ENCODE data around the gene RAB6B.

The RAB6B gene

GRCh38 chr3:133895208-133896001 lies at the start of gene RAB6B:
RAB6B (minus strand) TSS chr3:133895882; CDS start chr3:133895466, 416 bp downstream.
- DNase-seq: peak; percentile 11

DNA sequence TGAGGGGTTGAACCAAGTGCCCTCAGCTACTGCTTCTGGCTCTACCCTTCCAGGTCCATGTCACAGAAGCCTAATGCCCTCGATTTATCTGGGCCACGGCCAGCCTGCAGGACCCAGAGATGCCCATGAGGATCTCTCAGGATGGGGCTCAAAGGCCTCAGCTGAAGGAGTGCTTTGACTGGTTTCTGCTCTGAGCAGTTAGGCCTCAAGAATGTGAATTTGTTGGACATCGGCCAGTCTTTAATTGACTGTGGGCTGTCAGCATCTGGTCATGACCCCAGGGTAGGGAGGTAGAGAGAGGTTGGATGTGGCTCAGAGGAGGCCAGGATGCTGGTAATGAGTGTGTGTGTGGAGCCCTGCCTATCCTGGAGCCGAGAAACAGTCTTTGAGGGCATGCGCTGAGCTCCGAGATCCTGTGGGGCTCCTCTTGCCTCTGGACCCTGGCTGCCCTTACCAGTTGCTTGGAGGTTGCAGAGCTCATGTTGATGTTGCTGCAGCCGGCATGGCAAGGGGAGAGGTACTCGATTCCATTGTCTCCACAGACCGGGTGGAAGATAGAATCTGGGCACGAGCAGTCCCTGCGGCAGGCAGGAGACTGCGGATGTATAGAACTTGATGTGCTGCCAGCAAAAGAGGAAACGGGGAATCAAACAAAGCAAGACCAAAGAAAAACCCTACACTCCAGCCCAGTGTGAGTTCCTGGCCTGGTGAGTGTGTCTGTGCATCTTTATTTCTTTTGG lies 49.1 kb upstream of the RAB6B start:
- DNase-seq: no peak

GRCh38 chr3:133944181-133944580 lies 48.5 kb upstream of the RAB6B start:
- DNase-seq: no peak

DNA sequence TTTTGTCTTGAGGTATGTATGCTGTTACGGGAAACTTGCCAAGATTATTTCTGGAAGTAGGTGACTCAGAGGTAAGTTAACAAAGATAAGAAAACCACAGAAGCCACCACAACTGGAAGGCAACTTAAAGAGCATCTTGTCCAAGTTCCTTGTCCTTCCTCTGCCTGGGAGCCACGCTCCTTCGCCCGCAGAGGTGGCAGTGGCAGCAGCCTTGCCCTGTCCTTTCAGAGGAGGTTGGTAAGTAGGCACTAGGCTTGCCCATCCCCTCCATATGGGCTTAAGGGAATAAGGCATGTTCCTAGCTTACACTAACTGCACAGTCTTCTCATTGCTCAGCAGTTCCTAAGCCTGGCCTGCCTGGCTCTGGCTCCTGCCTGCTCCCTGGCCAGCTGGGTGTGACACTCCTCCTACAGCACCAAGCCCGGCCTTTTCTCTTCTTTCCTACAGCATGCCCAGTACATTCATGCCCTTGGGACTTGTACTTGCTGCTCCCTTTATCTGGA lies 48.0 kb upstream of the RAB6B start:
- DNase-seq: no peak

DNA sequence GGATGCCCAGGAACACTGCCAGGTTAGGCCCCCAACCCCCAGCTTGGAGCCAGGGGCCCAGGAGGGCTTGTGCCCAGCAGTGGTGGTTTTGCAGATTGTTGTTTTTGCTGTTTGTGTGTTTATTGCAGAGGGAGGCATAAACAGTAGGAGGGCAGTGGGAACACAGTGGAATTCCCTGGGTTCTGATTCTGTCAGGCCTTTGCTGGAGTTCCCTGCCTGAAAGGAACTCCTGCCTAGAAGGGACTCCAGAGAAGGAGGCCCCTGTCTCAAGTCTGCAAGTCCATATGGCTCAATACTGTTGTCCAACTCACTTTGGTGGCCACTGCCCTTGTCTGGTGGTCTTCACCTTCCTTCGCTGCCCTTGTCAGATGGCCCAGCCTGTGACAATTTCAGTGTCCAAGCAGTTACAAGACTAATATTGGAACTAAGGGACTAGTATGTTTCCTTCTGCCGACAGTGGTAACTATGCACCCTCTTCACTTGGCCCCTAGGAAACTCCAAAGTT lies 47.4 kb upstream of the RAB6B start:
- DNase-seq: no peak

- no peak for DNase-seq
Observed at GRCh38 chr3:133941415-133941821, 45.7 kb upstream of the RAB6B start.

DNA sequence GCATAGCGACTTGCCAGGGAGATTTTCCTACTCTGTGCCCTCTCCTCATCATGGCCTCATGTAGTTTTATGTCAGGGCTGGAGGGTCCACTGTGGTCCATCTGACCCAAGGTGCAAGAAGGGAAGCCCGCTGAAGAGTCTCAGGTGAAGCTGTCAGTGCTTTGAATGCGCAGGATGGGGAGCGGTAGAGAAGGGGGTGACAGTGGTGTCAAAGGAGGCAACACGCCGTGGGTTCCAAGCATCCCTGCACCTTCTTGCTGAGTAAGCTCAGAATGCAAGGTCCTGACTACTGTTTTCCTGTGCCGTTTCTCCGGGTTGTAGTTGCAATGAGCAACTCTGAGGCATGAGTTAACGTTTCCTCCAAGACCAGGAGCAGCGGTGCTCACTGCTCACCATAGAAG lies 44.9 kb upstream of the RAB6B start:
- DNase-seq: no peak

DNA sequence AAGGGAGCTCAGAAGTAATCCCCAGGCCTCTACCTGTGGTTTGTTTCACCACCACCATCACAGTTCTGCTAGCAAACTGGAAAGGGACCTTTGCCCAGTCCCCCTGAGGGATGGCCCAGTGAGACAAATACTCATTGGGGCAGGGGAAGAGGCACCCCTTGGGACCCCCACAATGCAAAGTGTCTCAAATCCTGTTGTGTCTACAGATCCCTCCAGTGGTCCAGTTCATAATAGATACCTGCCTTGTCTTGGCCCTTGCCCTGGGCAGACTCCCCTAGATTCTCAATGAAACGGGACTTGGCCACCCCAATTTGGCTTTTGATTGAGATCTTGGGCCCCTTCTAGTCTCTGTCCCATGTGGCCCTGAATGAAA lies 43.8 kb upstream of the RAB6B start:
- no peak for DNase-seq

GRCh38 chr3:133938770-133939462 lies 43.2 kb upstream of the RAB6B start:
- no peak for DNase-seq

GRCh38 chr3:133937756-133938601 lies 42.3 kb upstream of the RAB6B start:
- no peak for DNase-seq

GRCh38 chr3:133937061-133937686 lies 41.5 kb upstream of the RAB6B start:
- no peak for DNase-seq

GRCh38 chr3:133935843-133936769 lies 40.4 kb upstream of the RAB6B start:
- DNase-seq: no peak

DNA sequence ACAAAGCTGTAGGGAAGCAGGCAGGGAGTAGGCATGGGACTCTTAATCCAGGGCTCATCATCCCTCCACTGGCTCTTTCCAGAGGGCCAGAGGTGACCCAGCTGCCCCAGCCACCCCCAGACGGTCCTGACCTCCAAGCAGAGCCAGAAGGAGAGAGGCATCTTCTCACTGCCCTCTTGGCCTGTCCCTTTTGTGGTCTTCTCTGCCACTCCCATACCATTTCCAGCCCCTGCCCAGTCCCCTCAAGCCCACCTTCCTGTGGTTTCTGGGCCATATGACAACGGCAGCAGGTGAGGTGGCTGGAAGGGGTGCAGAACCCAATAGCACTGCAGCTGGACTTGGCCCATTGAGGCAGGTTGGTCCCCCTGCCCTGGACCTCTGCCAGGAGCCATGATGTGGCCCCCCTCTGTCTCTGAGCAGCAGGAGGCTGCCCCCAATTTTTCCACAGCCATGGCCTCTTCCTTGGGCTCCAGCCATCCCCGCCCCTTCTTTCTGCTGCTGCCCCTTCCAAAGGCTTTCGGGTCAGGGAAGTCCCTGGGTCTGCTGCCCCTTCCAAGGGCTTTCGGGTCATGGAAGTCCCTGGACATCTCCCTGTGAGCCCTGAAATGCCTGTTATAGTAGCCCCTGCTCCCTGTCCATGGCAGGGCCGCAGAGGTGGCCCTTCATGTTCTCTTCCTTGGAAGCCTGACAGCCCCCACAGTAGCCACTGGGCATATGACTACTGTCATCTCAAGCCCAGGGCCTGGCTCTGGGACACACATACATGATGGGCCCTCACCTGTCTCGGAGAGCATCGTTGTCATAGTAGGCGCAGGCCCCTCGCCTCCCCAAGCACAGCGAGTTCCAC lies 39.5 kb upstream of the RAB6B start:
- no peak for DNase-seq

DNA sequence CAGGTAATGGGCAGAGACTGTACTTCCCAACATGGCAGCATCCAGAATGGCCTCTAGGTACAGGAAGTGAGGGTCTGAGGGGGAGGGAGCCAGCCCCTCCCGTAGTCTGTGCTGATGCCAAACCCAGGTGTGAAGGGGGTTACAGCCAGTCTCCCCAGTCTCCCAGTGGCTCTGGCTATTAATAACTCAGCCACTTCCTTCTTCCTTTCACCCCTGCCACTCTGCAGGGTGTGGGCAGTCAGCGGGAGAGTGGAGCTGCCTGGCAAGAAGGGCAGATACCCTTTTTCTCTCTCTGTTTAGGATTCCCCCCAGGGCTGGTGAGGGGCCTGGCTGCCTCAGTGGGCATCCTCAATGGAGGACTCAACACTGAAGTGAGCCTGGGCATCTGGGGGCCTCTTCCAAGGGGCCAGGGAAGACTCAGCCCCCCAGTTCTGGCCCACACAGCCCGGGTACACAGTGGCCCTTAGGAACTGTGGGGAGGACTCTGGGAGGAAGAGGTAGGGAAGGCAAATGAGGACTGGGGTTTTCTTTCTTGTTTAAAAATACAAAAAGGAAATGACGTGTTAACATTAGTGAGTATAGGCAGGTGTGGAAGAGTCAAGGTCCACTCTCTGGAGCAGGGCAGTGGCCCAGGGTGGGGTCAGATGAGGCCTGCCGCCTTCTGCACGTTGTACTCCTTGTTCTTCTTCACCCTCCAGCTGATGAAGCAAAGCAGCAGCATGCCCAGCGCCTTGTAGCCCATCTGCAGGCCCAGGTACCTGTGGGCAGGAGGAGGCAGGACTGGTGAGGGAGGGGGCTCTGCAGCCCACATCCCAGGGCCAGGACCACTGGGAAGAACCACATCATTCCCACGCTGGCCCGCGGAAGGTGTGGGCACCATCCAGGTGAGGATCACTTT lies 38.6 kb upstream of the RAB6B start:
- no peak for DNase-seq

DNA sequence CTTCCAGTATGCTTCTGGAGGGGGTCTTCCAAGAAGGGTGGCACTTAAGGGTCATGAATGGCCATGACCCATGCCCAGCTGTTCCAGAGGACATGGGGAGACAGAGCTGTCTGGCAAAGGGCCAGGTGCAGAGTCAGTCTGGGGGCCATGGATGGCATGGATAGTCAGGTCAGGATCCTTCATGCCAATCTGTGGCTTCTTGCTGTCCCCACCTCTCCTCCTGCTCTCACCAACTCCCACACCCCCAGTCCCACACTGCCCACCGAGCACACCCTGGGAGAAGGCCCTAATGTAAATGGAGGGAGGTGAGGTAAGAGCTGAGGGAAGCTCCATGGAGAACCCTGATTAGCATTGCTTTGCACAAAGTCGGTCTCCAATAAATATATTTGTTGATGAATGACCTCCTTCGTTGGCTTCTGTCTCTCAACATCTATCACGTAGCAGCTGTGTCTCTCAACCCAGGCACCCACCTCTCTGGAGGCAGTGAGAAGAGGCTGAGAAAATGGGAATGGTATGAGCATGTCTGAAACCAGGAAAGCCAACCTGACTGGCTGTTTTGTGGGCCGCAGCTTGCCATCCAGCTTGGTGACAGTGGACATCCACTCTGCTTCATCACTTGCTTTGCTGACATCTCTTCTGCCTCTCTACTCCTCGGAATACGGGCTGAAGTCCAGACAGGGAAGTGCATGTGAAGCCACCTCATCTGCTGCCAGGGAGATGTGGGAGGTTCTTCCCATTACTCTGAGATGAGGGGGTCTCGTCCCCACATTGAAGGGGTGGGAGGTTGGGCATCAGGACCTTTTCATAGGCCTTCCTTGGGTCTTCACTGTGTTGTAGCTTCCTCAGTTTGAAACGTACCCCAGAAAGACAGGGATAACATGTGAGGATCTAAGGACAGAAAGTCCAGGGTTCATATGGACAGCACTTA lies 37.7 kb upstream of the RAB6B start:
- DNase-seq: no peak

GRCh38 chr3:133932009-133932408 lies 36.3 kb upstream of the RAB6B start:
- no peak for DNase-seq

GRCh38 chr3:133931084-133931483 lies 35.4 kb upstream of the RAB6B start:
- DNase-seq: no peak

All from NCI-H2107 (cell line).